ENCODE results near the gene PTPRD.
"Not testable (repeated sequence)": the region's sequence is repeated elsewhere in the genome, so short reads cannot be mapped to it uniquely, and the experiment has no call there.

DNA sequence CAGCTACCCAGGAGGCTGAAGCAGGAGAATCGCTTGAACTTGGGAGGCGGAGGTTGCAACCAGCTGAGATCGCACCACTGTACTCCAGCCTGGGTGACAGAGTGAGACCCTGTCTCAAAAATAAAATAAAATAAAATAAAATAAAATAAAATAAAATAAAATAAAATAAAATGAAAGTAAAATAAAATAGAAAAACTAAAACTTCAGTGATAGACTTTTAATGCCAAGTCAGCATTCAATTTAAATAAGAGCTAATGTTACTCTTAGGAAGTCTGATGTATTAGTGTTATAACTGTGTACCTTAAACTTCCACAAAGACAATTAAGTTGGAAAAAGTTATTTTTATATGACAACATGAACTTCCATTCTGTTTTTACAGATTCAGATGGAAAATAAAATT is 1569.0 kb downstream of the PTPRD start:
- TF ChIP-seq, protein P1, sequence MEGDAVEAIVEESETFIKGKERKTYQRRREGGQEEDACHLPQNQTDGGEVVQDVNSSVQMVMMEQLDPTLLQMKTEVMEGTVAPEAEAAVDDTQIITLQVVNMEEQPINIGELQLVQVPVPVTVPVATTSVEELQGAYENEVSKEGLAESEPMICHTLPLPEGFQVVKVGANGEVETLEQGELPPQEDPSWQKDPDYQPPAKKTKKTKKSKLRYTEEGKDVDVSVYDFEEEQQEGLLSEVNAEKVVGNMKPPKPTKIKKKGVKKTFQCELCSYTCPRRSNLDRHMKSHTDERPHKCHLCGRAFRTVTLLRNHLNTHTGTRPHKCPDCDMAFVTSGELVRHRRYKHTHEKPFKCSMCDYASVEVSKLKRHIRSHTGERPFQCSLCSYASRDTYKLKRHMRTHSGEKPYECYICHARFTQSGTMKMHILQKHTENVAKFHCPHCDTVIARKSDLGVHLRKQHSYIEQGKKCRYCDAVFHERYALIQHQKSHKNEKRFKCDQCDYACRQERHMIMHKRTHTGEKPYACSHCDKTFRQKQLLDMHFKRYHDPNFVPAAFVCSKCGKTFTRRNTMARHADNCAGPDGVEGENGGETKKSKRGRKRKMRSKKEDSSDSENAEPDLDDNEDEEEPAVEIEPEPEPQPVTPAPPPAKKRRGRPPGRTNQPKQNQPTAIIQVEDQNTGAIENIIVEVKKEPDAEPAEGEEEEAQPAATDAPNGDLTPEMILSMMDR (IDR thresholded peaks at IDR 0.05): not testable (repeated sequence)
- TF ChIP-seq POLR2A (IDR thresholded peaks at IDR 0.05): not testable (repeated sequence)

Measured in Peyer's patch (tissue), 4 donors.